ENCODE data around the gene PPM1K. TPM values are rescaled to one million over a fixed set of nuclear protein-coding genes. Genes with fewer than 3 reads are reported as not detected.

Gene PPM1K
- total RNA-seq, 6 experiments from 2014 or later: 5.8 to 11.6 (median 6.7) TPM

DNA sequence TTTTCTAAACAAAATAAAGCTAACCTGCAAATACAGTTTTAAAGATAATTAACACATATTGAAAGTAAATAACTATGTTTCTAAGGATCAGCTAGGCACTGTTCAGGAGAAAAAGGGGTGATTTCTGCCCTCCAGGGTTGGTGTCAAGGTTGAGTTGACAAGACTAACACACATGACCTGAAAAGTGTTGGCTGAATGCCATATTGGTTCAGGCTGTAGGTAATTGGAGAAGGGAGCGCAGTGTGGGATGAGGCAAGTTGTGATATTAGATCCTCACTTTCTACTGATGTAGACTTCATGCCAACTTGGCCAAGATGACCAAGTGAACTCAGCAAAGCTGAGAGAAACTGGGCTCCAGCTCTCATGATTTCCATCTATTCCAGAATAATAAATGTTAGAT, 42.2 kb downstream of the PPM1K start:
- Mint-ChIP-seq H3K27ac (no peak overlapping the region), H3K27me3 (ENCODE audit: insufficient read depth) (peaks cover 12% of the 10 kb centered on the region), H3K36me3 (ENCODE audit: low read depth) (no peaks in the 10 kb centered on the region; the same call in 1 of the 2 replicates), H3K4me1 (ENCODE audit: low read depth) (no peaks in the 10 kb centered on the region), H3K9me3 (peaks cover 8% of the 10 kb centered on the region; the same call in 1 of the 2 replicates), H3K4me3 (no peak overlapping the region)
- no peak for DNase-seq
- TF ChIP-seq, protein P1, sequence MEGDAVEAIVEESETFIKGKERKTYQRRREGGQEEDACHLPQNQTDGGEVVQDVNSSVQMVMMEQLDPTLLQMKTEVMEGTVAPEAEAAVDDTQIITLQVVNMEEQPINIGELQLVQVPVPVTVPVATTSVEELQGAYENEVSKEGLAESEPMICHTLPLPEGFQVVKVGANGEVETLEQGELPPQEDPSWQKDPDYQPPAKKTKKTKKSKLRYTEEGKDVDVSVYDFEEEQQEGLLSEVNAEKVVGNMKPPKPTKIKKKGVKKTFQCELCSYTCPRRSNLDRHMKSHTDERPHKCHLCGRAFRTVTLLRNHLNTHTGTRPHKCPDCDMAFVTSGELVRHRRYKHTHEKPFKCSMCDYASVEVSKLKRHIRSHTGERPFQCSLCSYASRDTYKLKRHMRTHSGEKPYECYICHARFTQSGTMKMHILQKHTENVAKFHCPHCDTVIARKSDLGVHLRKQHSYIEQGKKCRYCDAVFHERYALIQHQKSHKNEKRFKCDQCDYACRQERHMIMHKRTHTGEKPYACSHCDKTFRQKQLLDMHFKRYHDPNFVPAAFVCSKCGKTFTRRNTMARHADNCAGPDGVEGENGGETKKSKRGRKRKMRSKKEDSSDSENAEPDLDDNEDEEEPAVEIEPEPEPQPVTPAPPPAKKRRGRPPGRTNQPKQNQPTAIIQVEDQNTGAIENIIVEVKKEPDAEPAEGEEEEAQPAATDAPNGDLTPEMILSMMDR (IDR thresholded peaks at IDR 0.05): no peak

- no peak overlapping the region for H3K4me3 Mint-ChIP-seq
- TF ChIP-seq, protein P1 (IDR thresholded peaks at IDR 0.05): no peak
- DNase-seq: no peak
- H3K27ac Mint-ChIP-seq: no peak overlapping the region
- H3K4me1 Mint-ChIP-seq (ENCODE audit: low read depth): no peaks in the 10 kb centered on the region
- H3K36me3 Mint-ChIP-seq (ENCODE audit: low read depth): no peaks in the 10 kb centered on the region; the same call in 1 of the 2 replicates
- peaks cover 9% of the 10 kb centered on the region; the same call in 1 of the 2 replicates for H3K9me3 Mint-ChIP-seq
- H3K27me3 Mint-ChIP-seq (ENCODE audit: insufficient read depth): peaks cover 9% of the 10 kb centered on the region
Observed at GRCh38 chr4:88240297-88240714, 44.1 kb downstream of the PPM1K start.

DNA sequence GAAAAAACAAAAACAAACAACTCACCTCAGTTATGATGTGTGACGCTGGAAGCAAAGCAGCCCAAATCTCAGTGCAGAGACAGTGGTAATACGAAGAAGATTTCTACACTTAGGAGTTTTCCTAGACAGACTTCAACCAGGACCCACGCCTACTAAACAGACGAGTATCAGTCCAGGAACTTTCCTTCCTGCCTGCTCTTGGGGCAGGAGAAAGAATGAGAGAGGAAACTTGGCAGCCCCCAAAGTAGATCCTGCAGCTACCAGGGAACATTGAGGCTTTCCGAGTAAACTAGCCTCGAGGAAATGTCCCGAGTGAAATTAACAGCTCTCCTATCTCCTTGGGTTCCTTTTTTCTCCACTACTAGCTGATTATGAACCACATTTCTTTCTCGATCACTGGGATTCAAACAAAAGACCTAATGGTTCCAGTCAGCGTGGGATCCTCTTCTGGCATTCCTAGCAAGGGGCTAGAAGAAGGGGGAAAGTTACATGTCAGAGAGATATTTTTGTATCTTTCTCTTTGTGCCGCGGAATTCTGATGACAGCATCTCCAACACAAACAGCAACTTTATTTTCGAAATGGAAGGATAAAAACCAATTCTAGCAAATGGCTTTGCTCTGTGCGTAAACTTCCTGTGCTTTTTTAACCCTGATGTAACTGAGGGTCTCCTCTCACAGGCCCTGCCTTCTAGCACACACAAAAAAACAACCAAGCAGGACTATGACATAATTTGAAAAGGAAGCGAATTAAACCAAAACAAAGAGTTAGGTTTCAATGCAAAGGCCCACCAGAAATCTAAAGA, 53.2 kb downstream of the PPM1K start:
- Mint-ChIP-seq H3K4me1 (ENCODE audit: low read depth) (peaks cover 14% of the 10 kb centered on the region), H3K27me3 (ENCODE audit: insufficient read depth) (peaks cover 9% of the 10 kb centered on the region), H3K36me3 (ENCODE audit: low read depth) (peaks cover 7% of the 10 kb centered on the region), H3K27ac (peak overlapping the region; percentile 22; the same call in 1 of the 2 replicates), H3K9me3 (peaks cover 9% of the 10 kb centered on the region; the same call in 1 of the 2 replicates), H3K4me3 (peak overlapping the region; percentile 81)
- DNase-seq: no peak
- TF ChIP-seq, protein P1 (IDR thresholded peaks at IDR 0.05): no peak

DNA sequence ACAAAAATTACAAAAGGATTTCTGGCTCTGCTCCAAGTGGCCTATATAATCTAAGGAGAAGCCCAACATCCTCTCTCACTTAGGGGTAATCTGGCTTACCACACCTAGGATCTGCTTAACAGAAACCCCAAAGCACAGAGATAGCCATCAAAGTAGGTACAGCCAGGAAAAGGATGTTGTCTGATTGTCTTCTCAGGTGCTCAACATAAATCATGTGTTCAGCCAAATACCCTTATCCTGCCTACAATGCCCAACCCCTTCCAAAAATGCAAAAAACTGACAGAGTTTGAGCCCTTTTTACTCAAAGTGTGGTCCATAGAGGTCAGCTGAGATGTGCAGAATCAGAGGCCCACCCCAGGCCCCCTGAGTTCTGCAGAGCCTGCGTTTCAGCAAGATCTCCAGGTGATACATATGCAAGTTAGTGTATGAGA, 53.9 kb downstream of the PPM1K start:
- Mint-ChIP-seq H3K4me3 (peak overlapping the region; percentile 81), H3K4me1 (ENCODE audit: low read depth) (peaks cover 14% of the 10 kb centered on the region), H3K36me3 (ENCODE audit: low read depth) (peaks cover 7% of the 10 kb centered on the region), H3K27me3 (ENCODE audit: insufficient read depth) (peaks cover 9% of the 10 kb centered on the region), H3K9me3 (peaks cover 9% of the 10 kb centered on the region; the same call in 1 of the 2 replicates), H3K27ac (no peak overlapping the region)
- TF ChIP-seq, protein P1 (IDR thresholded peaks at IDR 0.05): no peak
- DNase-seq: no peak

DNA sequence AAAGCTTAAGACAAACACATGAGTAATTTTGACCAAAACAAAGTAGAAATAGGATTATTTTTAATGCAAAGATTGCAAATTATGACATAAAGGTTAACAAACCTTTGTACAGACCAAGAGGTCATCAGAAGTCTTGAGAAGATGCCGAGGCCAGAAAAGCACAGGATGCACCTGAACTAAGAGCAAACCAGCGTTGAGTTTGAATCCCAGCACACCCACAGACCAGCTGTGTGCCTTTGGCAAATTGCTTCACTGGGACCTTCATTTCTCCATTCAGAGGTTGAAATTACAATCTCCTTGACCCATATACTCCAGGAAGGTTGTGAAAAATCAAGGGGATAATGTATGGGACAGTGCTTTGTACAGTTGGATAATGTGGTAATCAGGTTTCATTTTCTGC, 56.6 kb downstream of the PPM1K start:
- no peak for DNase-seq
- H3K4me3 Mint-ChIP-seq: no peak overlapping the region
- H3K27ac Mint-ChIP-seq: no peak overlapping the region
- peaks cover 7% of the 10 kb centered on the region for H3K36me3 Mint-ChIP-seq (ENCODE audit: low read depth)
- H3K9me3 Mint-ChIP-seq: peaks cover 9% of the 10 kb centered on the region; the same call in 1 of the 2 replicates
- TF ChIP-seq, protein P1 (IDR thresholded peaks at IDR 0.05): no peak
- no peaks in the 10 kb centered on the region; the same call in 1 of the 2 replicates for H3K27me3 Mint-ChIP-seq (ENCODE audit: insufficient read depth)
- peaks cover 14% of the 10 kb centered on the region for H3K4me1 Mint-ChIP-seq (ENCODE audit: low read depth)

All from HFFc6 (cell line).